SK-N-SH (cell line): ENCODE results near the gene ARHGAP6. TPM values are rescaled to one million over a fixed set of nuclear protein-coding genes. Genes with fewer than 3 reads are reported as not detected.
A peak's percentile ranks its signal among the peaks of the same experiment; 100 is the strongest.

ENCODE experiments used
- CTCF ChIA-PET: fragments of 300-600, 350-600 bp; formaldehyde crosslinking; extraction: SDS; loops from one replicate; lab custom pipeline; 2021; lab: Yijun Ruan, JAX
- POLR2A ChIA-PET: fragments of 350-600 bp; sonication (Branson Sonifier 250); formaldehyde crosslinking; extraction: SDS; loops from one replicate; lab custom pipeline; 2020; ENCODE audit warnings: antibody characterized with exemption, inconsistent platforms; lab: Yijun Ruan, JAX
- DNase-seq: peaks from one replicate; pipeline ENCODE4 v3.0.0; 2012
- H2AFZ ChIP-seq: fragments of 200-600 bp; sonication (generic); 2 replicates; pipeline ENCODE4 v1.8.1; 2016; ENCODE audit warnings: antibody characterized with exemption, mild to moderate bottlenecking, low read depth
- H3F3A ChIP-seq: fragments of 200-600 bp; sonication (generic); replicated peaks from 2 replicates; pipeline ENCODE3; 2016; ENCODE audit warnings: antibody characterized with exemption, mild to moderate bottlenecking; ENCODE audit not compliant: insufficient read depth
- H3K27ac ChIP-seq, 2 experiments: fragments of 200-500 bp in 1 of 2; fragments of 200-600 bp in 1 of 2; sonication (Bioruptor generic) in 1 of 2; sonication (generic), shearing (Covaris generic) in 1 of 2; 2 replicates each; pipeline versions ENCODE4 v1.5.1 to v1.6.1; 2014 to 2016; ENCODE audit warnings: low read depth in 2 of 2, inconsistent platforms in 1 of 2, low read length in 1 of 2, mild to moderate bottlenecking in 1 of 2, mixed read lengths in 1 of 2
- H3K27me3 ChIP-seq: fragments of 200-600 bp; sonication (generic), shearing (Covaris generic); 2 replicates; pipeline ENCODE4 v1.6.1; 2016; ENCODE audit warnings: mixed run types; ENCODE audit not compliant: insufficient read depth
- H3K36me3 ChIP-seq, 2 experiments: fragments of 200-500 bp in 1 of 2; fragments of 200-600 bp in 1 of 2; sonication (Bioruptor generic) in 1 of 2; sonication (generic) in 1 of 2; replicated peaks in 1 of 2; 2 replicates each; pipeline versions ENCODE3 to v1.5.1; 2014 to 2016; ENCODE audit warnings: low read length in 1 of 2, mild to moderate bottlenecking in 1 of 2; ENCODE audit not compliant: insufficient read depth in 2 of 2, control insufficient read depth in 1 of 2
- H3K4me1 ChIP-seq, 2 experiments: fragments of 200-500 bp in 1 of 2; fragments of 200-600 bp in 1 of 2; sonication (Bioruptor generic) in 1 of 2; sonication (generic), shearing (Covaris generic) in 1 of 2; 2 replicates each; pipeline versions ENCODE4 v1.5.1 to v1.6.1; 2014 to 2016; ENCODE audit warnings: low read depth in 1 of 2, low read length in 1 of 2, mixed run types in 1 of 2; ENCODE audit not compliant: insufficient read depth in 2 of 2, control insufficient read depth in 1 of 2
- H3K4me2 ChIP-seq: fragments of 200-600 bp; sonication (generic), shearing (Covaris generic); 2 replicates; pipeline ENCODE4 v1.6.1; 2017; ENCODE audit warnings: mixed run types
- H3K4me3 ChIP-seq, 2 experiments: fragments of 200-500 bp in 1 of 2; fragments of 200-600 bp in 1 of 2; sonication (Bioruptor generic) in 1 of 2; sonication (generic), shearing (Covaris generic) in 1 of 2; 2 replicates each; pipeline versions ENCODE4 v1.5.1 to v1.8.1; 2014 to 2016; ENCODE audit warnings: low read depth in 2 of 2, inconsistent platforms in 1 of 2, low read length in 1 of 2, mild to moderate bottlenecking in 1 of 2, mixed read lengths in 1 of 2, moderate library complexity in 1 of 2
- H3K79me2 ChIP-seq: fragments of 200-600 bp; sonication (generic); 2 replicates; pipeline ENCODE4 v1.8.1; 2017; ENCODE audit warnings: mild to moderate bottlenecking; ENCODE audit not compliant: insufficient read depth
- H3K9ac ChIP-seq: fragments of 200-600 bp; sonication (generic); 2 replicates; pipeline ENCODE4 v1.6.1; 2017; ENCODE audit warnings: mixed run types
- H3K9me2 ChIP-seq: fragments of 200-600 bp; sonication (generic); 2 replicates; pipeline ENCODE4 v1.6.1; 2017; ENCODE audit warnings: mixed run types
- H3K9me3 ChIP-seq: fragments of 200-600 bp; sonication (generic); 2 replicates; pipeline ENCODE4 v1.6.1; 2017; ENCODE audit warnings: mixed run types, mild to moderate bottlenecking, moderate library complexity
- H4K20me1 ChIP-seq: fragments of 200-600 bp; sonication (generic); 2 replicates; pipeline ENCODE4 v1.6.1; 2017; ENCODE audit warnings: mild to moderate bottlenecking, mixed run types; ENCODE audit not compliant: insufficient read depth
- CHD2 ChIP-seq: fragments of 150-350 bp; IDR thresholded peaks from 2 replicates; pipeline ENCODE4 v1.6.1; 2018; ENCODE audit warnings: low read length; ENCODE audit not compliant: partially characterized antibody
- ELF1 ChIP-seq: IDR thresholded peaks from 2 replicates; pipeline ENCODE4 v1.4.0; 2012
- FOXJ3 ChIP-seq: sonication (generic); formaldehyde crosslinking; IDR thresholded peaks from 2 replicates; pipeline ENCODE4 v1.5.1; 2020; ENCODE audit warnings: mild to moderate bottlenecking, missing genetic modification reagents
- GATA2 ChIP-seq: sonication (generic); formaldehyde crosslinking; IDR thresholded peaks from 2 replicates; pipeline ENCODE4 v1.5.0; 2020; ENCODE audit warnings: mild to moderate bottlenecking, missing genetic modification reagents
- JUND ChIP-seq: IDR thresholded peaks from 2 replicates; pipeline ENCODE4 v1.4.0; 2012
- RAD21 ChIP-seq: IDR thresholded peaks from 2 replicates; pipeline ENCODE4 v1.6.1; 2012; ENCODE audit warnings: mild to moderate bottlenecking, low read length
- RFX5 ChIP-seq: IDR thresholded peaks from 2 replicates; pipeline ENCODE4 v1.6.1; 2012; ENCODE audit warnings: mild to moderate bottlenecking, improper control_type of control experiment, low read length
- SMC3 ChIP-seq: IDR thresholded peaks from 2 replicates; pipeline ENCODE4 v1.6.1; 2012; ENCODE audit warnings: low read depth, low read length, improper control_type of control experiment
- TAF1 ChIP-seq: IDR thresholded peaks from 2 replicates; pipeline ENCODE4 v1.6.1; 2012; ENCODE audit warnings: low read depth, mild to moderate bottlenecking, low read length, moderate library complexity, borderline replicate concordance
- TEAD4 ChIP-seq: IDR thresholded peaks from 2 replicates; pipeline ENCODE4 v1.4.0; 2012; ENCODE audit warnings: mild to moderate bottlenecking, borderline replicate concordance; ENCODE audit not compliant: insufficient read depth
- WGBS: methylation state at CpG from one replicate; pipeline ENCODE4 v1.1.6; 2017; ENCODE audit warnings: low lambda C conversion rate; 5-methylcytosine and 5-hydroxymethylcytosine counted together
- polyA plus RNA-seq, 3 experiments: library from polyadenylated mRNA; depleted of rRNA; stranded (reverse); fragments of >200 nt; gene quantifications; 2 replicates each; pipeline ENCODE4 v1.2.3, GENCODE V29; 2012
- TF ChIP-seq, protein P1 (sequence below): IDR thresholded peaks from 2 replicates; pipeline ENCODE4 v1.4.0; 2012; ENCODE audit warnings: low read depth, borderline replicate concordance
- TF ChIP-seq, protein P2 (sequence below): fragments of 200-600 bp; sonication (generic); IDR thresholded peaks from 2 replicates; pipeline ENCODE4 v1.6.1; 2017; ENCODE audit warnings: antibody characterized with exemption, mild to moderate bottlenecking, moderate library complexity
- TF ChIP-seq, protein P3 (sequence below): fragments of 150-350 bp; IDR thresholded peaks from 2 replicates; pipeline ENCODE4 v1.6.1; 2016; ENCODE audit warnings: mild to moderate bottlenecking, low read depth, low read length
- TF ChIP-seq, protein P4 (sequence below): IDR thresholded peaks from 2 replicates; pipeline ENCODE4; 2012

ARHGAP6 gene
- polyA plus RNA-seq, 1 of the 3 experiments (the other 2 are of a cell fraction), result 0.16 TPM

DNA sequence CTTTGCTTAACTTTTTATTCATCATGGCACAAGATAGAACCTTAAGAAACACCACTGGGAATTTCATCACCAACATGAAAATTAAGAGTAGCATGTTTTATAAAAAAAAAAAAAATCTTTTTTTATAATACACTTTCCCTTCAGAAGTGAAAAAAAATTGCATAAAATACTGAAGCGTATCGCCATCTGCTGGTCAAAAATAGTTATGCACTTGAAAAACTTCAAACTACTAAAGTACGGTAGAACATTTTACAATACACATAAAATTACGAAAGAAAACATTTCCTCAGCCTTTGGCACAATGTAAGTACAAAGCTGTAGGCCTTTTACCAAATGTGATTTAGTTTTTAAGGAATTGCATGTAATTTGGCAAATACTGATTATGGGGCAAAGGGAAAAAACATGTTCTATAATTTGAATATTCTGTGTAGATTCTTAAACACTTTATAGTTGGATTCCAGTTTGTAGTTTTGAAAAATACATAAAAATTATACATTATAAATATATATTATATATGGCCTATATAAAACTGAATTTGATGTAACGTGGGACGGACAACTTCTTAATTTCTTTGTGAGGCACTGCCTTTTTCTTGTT, 528.1 kb downstream of the ARHGAP6 start:
- TF ChIP-seq, protein P1, sequence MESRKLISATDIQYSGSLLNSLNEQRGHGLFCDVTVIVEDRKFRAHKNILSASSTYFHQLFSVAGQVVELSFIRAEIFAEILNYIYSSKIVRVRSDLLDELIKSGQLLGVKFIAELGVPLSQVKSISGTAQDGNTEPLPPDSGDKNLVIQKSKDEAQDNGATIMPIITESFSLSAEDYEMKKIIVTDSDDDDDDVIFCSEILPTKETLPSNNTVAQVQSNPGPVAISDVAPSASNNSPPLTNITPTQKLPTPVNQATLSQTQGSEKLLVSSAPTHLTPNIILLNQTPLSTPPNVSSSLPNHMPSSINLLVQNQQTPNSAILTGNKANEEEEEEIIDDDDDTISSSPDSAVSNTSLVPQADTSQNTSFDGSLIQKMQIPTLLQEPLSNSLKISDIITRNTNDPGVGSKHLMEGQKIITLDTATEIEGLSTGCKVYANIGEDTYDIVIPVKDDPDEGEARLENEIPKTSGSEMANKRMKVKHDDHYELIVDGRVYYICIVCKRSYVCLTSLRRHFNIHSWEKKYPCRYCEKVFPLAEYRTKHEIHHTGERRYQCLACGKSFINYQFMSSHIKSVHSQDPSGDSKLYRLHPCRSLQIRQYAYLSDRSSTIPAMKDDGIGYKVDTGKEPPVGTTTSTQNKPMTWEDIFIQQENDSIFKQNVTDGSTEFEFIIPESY, result no peak
- peak; percentile 57 for TF ChIP-seq RAD21
- TF ChIP-seq TAF1, result no peak
- TF ChIP-seq TEAD4, result no peak
- TF ChIP-seq, protein P2, sequence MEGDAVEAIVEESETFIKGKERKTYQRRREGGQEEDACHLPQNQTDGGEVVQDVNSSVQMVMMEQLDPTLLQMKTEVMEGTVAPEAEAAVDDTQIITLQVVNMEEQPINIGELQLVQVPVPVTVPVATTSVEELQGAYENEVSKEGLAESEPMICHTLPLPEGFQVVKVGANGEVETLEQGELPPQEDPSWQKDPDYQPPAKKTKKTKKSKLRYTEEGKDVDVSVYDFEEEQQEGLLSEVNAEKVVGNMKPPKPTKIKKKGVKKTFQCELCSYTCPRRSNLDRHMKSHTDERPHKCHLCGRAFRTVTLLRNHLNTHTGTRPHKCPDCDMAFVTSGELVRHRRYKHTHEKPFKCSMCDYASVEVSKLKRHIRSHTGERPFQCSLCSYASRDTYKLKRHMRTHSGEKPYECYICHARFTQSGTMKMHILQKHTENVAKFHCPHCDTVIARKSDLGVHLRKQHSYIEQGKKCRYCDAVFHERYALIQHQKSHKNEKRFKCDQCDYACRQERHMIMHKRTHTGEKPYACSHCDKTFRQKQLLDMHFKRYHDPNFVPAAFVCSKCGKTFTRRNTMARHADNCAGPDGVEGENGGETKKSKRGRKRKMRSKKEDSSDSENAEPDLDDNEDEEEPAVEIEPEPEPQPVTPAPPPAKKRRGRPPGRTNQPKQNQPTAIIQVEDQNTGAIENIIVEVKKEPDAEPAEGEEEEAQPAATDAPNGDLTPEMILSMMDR, result peak; percentile 84
- peak; percentile 45 for TF ChIP-seq SMC3
- TF ChIP-seq CHD2, result no peak
- TF ChIP-seq, protein P3, sequence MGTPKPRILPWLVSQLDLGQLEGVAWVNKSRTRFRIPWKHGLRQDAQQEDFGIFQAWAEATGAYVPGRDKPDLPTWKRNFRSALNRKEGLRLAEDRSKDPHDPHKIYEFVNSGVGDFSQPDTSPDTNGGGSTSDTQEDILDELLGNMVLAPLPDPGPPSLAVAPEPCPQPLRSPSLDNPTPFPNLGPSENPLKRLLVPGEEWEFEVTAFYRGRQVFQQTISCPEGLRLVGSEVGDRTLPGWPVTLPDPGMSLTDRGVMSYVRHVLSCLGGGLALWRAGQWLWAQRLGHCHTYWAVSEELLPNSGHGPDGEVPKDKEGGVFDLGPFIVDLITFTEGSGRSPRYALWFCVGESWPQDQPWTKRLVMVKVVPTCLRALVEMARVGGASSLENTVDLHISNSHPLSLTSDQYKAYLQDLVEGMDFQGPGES, result no peak
- TF ChIP-seq RFX5, result no peak
- TF ChIP-seq GATA2 (CRISPR knock-in tag), result no peak
- TF ChIP-seq JUND, result no peak
- no peak for TF ChIP-seq ELF1
- TF ChIP-seq, protein P4, sequence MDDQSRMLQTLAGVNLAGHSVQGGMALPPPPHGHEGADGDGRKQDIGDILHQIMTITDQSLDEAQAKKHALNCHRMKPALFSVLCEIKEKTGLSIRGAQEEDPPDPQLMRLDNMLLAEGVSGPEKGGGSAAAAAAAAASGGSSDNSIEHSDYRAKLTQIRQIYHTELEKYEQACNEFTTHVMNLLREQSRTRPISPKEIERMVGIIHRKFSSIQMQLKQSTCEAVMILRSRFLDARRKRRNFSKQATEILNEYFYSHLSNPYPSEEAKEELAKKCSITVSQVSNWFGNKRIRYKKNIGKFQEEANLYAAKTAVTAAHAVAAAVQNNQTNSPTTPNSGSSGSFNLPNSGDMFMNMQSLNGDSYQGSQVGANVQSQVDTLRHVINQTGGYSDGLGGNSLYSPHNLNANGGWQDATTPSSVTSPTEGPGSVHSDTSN, result no peak
- no peak for TF ChIP-seq FOXJ3
- Histone ChIP-seq H3K9ac (no peak overlapping the region), H3K27me3 (no peaks in the 10 kb centered on the region; the same call in 1 of the 2 replicates), H3K9me2 (no peaks in the 10 kb centered on the region), H2AFZ (no peak overlapping the region), H3F3A (no peaks in the 10 kb centered on the region), H3K36me3 (no peaks in the 10 kb centered on the region), H3K4me2 (no peak overlapping the region), H3K9me3 (no peaks in the 10 kb centered on the region), H3K79me2 (no peaks in the 10 kb centered on the region), H3K27ac (no peak overlapping the region), H3K4me3 (no peak overlapping the region), H3K4me1 (peaks cover 0 to 3% of the 10 kb centered on the region in 2 experiments; a peak in 1 of 4 replicates), H4K20me1 (no peaks in the 10 kb centered on the region)
- peak; percentile 39 for DNase-seq
- 21% methylated on average over 6 of the region's 6 CpGs for WGBS
- CTCF ChIA-PET, result interaction anchor here (0.6 to 6.6 kb wide), 11 partner anchors 8 to 1637 kb away, joined by 3 to 80 read pairs (median 4); no protein-coding TSS in a partner anchor
- POLR2A ChIA-PET, result no interaction called here
